ENCODE data around the gene EIF2S3. TPM values are rescaled to one million over a fixed set of nuclear protein-coding genes. Genes with fewer than 3 reads are reported as not detected.

Gene EIF2S3
- total RNA-seq, 4 donors from 2014 or later, result 139 to 179 (median 156) TPM

DNA sequence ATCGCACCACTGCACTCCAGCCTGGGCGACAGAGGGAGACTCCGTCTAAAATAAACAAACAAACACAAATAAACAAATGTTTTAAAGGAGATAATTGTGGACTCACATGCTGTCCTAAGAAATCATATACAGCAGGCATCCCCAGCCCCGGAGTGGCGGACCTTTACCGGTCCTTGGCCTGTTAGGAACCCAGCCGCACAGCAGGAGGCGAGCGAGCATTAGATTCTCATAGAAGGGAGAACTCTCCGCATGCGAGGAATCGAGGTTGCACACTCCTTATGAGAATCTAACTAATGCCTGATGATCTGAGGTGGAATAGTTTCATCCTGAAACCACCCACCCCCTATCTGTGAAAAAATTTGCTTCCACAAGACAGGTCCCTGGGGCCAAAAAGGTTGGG, 39.0 kb downstream of the EIF2S3 start:
- Histone ChIP-seq H3K27ac (no peak overlapping the region), H3K9me3 (no peaks in the 10 kb centered on the region), H3K27me3 (no peaks in the 10 kb centered on the region), H3K36me3 (no peaks in the 10 kb centered on the region), H3K4me1 (no peaks in the 10 kb centered on the region), H3K4me3 (no peak overlapping the region)
- 100% methylated on average over 1 of the region's 12 CpGs; no CpG with 5 or more reads in 1 of the 2 donors for WGBS, 2 donors (ENCODE audit: low coverage in 1 of 2)
- ATAC-seq, result no peak
- TF ChIP-seq POLR2A (IDR thresholded peaks at IDR 0.05) (no peak), EP300 (IDR thresholded peaks at IDR 0.05) (no peak), POLR2AphosphoS5 (IDR thresholded peaks at IDR 0.05) (no peak)
- TF ChIP-seq, protein P1, sequence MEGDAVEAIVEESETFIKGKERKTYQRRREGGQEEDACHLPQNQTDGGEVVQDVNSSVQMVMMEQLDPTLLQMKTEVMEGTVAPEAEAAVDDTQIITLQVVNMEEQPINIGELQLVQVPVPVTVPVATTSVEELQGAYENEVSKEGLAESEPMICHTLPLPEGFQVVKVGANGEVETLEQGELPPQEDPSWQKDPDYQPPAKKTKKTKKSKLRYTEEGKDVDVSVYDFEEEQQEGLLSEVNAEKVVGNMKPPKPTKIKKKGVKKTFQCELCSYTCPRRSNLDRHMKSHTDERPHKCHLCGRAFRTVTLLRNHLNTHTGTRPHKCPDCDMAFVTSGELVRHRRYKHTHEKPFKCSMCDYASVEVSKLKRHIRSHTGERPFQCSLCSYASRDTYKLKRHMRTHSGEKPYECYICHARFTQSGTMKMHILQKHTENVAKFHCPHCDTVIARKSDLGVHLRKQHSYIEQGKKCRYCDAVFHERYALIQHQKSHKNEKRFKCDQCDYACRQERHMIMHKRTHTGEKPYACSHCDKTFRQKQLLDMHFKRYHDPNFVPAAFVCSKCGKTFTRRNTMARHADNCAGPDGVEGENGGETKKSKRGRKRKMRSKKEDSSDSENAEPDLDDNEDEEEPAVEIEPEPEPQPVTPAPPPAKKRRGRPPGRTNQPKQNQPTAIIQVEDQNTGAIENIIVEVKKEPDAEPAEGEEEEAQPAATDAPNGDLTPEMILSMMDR (IDR thresholded peaks at IDR 0.05), result no peak

DNA sequence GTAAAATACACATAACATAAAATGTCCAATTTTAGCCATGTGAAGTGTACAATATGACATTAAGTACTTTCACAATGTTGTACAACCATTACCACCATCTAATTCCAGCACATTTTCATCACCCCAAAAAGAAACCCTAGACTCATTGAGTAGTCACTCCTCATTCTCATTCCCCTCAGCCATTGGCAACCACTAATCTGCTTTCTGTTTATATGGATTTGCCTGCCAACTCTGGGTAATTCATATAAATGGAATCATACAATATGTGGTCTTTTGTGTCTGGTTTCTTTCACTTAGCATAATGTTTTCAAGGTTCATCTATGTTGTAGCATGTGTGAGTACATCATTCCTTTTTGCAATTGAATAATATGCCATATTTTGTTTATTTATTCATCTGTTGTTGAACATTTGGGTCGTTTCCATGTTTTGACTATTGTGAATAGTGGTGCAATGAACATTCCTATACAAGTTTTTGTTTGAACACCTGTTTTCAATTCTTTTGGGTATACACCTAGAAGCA, 43.0 kb downstream of the EIF2S3 start:
- no peaks in the 10 kb centered on the region for H3K9me3 ChIP-seq
- H3K36me3 ChIP-seq, result no peaks in the 10 kb centered on the region
- ATAC-seq, result no peak
- no peak for TF ChIP-seq POLR2AphosphoS5 (IDR thresholded peaks at IDR 0.05)
- no peak for TF ChIP-seq EP300 (IDR thresholded peaks at IDR 0.05)
- TF ChIP-seq POLR2A (IDR thresholded peaks at IDR 0.05), result no peak
- TF ChIP-seq, protein P1 (IDR thresholded peaks at IDR 0.05), result no peak
- WGBS, 2 donors (ENCODE audit: low coverage in 1 of 2), result 18 to 33% methylated on average over 1 of the region's 1 CpG
- no peak overlapping the region for H3K27ac ChIP-seq
- H3K4me1 ChIP-seq, result no peaks in the 10 kb centered on the region
- H3K27me3 ChIP-seq, result no peaks in the 10 kb centered on the region
- H3K4me3 ChIP-seq, result no peak overlapping the region

DNA sequence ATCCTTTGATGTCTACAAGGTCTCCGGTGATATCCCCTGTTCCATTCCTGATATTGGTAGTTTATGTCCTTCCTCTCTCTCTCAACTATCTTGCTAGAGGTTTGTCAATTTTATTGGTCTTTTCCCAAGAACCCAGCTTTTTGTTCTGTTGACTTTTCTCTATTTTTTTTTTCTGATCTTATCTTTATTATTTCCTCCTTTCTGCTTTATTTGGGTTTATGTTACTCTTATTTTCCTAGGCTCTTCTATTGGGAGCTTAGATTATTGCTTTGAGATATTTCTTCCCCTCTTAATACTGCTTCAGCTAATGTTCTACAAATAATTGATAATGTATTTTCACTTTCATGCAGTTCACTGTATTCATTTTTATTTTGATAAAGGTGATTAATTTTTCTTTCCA, 44.2 kb downstream of the EIF2S3 start:
- Histone ChIP-seq H3K36me3 (no peaks in the 10 kb centered on the region), H3K27ac (no peak overlapping the region), H3K9me3 (no peaks in the 10 kb centered on the region), H3K4me3 (no peak overlapping the region), H3K27me3 (no peaks in the 10 kb centered on the region), H3K4me1 (no peaks in the 10 kb centered on the region)
- 100% methylated on average over 1 of the region's 1 CpG; no CpG with 5 or more reads in 1 of the 2 donors for WGBS, 2 donors (ENCODE audit: low coverage in 1 of 2)
- ATAC-seq, result no peak
- TF ChIP-seq EP300 (IDR thresholded peaks at IDR 0.05) (no peak), POLR2A (IDR thresholded peaks at IDR 0.05) (no peak), POLR2AphosphoS5 (IDR thresholded peaks at IDR 0.05) (no peak)
- TF ChIP-seq, protein P1 (IDR thresholded peaks at IDR 0.05), result no peak

DNA sequence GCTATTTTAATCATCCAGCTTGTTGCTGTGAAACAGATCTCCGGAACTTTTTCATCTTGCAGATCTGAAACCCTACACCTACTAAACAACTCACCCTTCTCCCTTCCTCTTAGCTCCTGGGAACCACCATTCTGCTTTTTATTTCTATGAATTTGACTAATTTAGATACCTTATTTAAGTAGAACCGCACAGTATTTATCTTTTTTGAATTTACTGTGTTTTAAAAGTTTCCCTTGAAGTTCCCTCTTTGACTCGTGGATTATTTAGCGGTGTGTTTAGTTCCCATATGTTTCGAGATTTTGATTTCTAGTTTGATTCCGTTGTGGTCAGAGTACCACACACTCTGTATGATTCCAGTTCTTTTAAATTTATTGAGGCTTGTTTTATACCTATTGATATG, 44.6 kb downstream of the EIF2S3 start:
- TF ChIP-seq, protein P1 (IDR thresholded peaks at IDR 0.05), result no peak
- TF ChIP-seq POLR2A (IDR thresholded peaks at IDR 0.05), result no peak
- TF ChIP-seq EP300 (IDR thresholded peaks at IDR 0.05), result no peak
- 73 to 94% methylated on average over 6 of the region's 6 CpGs for WGBS, 2 donors (ENCODE audit: low coverage in 1 of 2)
- no peaks in the 10 kb centered on the region for H3K9me3 ChIP-seq
- H3K27me3 ChIP-seq, result no peaks in the 10 kb centered on the region
- ATAC-seq, result no peak
- no peak overlapping the region for H3K27ac ChIP-seq
- H3K36me3 ChIP-seq, result no peaks in the 10 kb centered on the region
- no peaks in the 10 kb centered on the region for H3K4me1 ChIP-seq
- H3K4me3 ChIP-seq, result no peak overlapping the region

DNA sequence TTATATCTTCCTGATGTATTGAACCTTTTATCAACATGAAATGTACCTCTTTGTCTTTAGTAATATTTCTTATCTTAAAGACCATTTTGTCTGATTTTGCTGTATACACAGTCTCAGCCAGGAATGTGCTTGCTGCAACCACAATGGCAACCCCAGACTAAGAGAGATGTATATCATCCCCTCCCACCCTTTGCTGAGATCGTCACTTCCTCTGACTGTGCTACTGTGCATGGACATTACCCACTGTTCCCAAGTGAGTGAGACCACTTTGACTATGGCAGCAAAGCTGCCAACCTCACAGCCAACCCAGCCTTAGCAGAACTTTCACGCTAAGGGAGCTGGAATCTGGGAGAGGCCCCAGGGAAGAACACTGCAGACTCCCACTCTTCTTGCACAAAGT, 46.0 kb downstream of the EIF2S3 start:
- Histone ChIP-seq H3K27ac (no peak overlapping the region), H3K4me1 (no peaks in the 10 kb centered on the region), H3K4me3 (no peak overlapping the region), H3K36me3 (no peaks in the 10 kb centered on the region), H3K9me3 (no peaks in the 10 kb centered on the region), H3K27me3 (no peaks in the 10 kb centered on the region)
- TF ChIP-seq, protein P1 (IDR thresholded peaks at IDR 0.05), result no peak
- no peak for TF ChIP-seq POLR2A (IDR thresholded peaks at IDR 0.05)
- TF ChIP-seq EP300 (IDR thresholded peaks at IDR 0.05), result no peak
- no peak for TF ChIP-seq POLR2AphosphoS5 (IDR thresholded peaks at IDR 0.05)
- no peak for ATAC-seq
- 80 to 83% methylated on average over 1 of the region's 2 CpGs for WGBS, 2 donors (ENCODE audit: low coverage in 1 of 2)

Data from gastroesophageal sphincter (tissue), 4 donors.